ENCODE results near the gene WNT3.

WNT3 gene

GRCh38 chr17:46834846-46835245 is 16.4 kb upstream of the WNT3 start:
- FAIRE-seq, result no peak

- no peak for FAIRE-seq
These were observed 15.3 kb upstream of the WNT3 start for GRCh38 chr17:46833840-46834208.

GRCh38 chr17:46832945-46833839 is 14.7 kb upstream of the WNT3 start:
- FAIRE-seq, result no peak

- no peak for FAIRE-seq
These were observed 13.9 kb upstream of the WNT3 start for GRCh38 chr17:46832331-46832821.

GRCh38 chr17:46831573-46832330 is 13.3 kb upstream of the WNT3 start:
- no peak for FAIRE-seq

- FAIRE-seq, result no peak
These were observed 8.8 kb upstream of the WNT3 start for GRCh38 chr17:46827274-46827673.

- no peak for FAIRE-seq
These were observed 7.6 kb upstream of the WNT3 start for GRCh38 chr17:46826116-46826515.

- FAIRE-seq, result no peak
These were observed 5.2 kb upstream of the WNT3 start for GRCh38 chr17:46823657-46824056.

- FAIRE-seq, result no peak
These were observed 4.0 kb upstream of the WNT3 start for GRCh38 chr17:46822388-46822921.

GRCh38 chr17:46821482-46822387 is 3.2 kb upstream of the WNT3 start:
- FAIRE-seq, result no peak

- FAIRE-seq, result no peak
These were observed 2.3 kb upstream of the WNT3 start for GRCh38 chr17:46820592-46821450.

- no peak for FAIRE-seq
These were observed 1.4 kb upstream of the WNT3 start for GRCh38 chr17:46819906-46820351.

- FAIRE-seq, result no peak
These were observed 702 bp upstream of the WNT3 start for GRCh38 chr17:46818929-46819859.

- FAIRE-seq, result no peak
These were observed 637 bp downstream of the WNT3 start for GRCh38 chr17:46817901-46818209.

GRCh38 chr17:46817151-46817900 is 1.2 kb downstream of the WNT3 start:
- no peak for FAIRE-seq

GRCh38 chr17:46815474-46816353 is 2.8 kb downstream of the WNT3 start:
- no peak for FAIRE-seq

GRCh38 chr17:46814446-46814845 is 4.0 kb downstream of the WNT3 start:
- no peak for FAIRE-seq

GRCh38 chr17:46813920-46814319 is 4.6 kb downstream of the WNT3 start:
- no peak for FAIRE-seq
